K562 (cell line): Measurements from ENCODE around the gene RERE.

Experiments
- EP300 ChIP-seq: IDR thresholded peaks from 2 replicates; pipeline ENCODE4 v1.6.1; 2012; ENCODE audit warnings: low read length, improper control_type of control experiment
- LEF1 ChIP-seq: fragments of 450-650 bp; IDR thresholded peaks from 2 replicates; pipeline ENCODE4 v1.6.1; 2016; ENCODE audit warnings: mild to moderate bottlenecking
- TCF7L2 ChIP-seq: fragments of 150-350 bp; IDR thresholded peaks from 2 replicates; pipeline ENCODE4 v1.6.1; 2016; ENCODE audit warnings: low read depth, mild to moderate bottlenecking, low read length, moderate library complexity
- ZNF274 ChIP-seq: IDR thresholded peaks from 2 replicates; pipeline ENCODE4 v1.6.1; 2011; ENCODE audit warnings: low read depth, mild to moderate bottlenecking, low read length, moderate library complexity, borderline replicate concordance
- TF ChIP-seq, protein P1 (sequence below): fragments of 450-650 bp; formaldehyde crosslinking; IDR thresholded peaks from 2 replicates; pipeline ENCODE4 v1.4.0; 2022; ENCODE audit warnings: missing genetic modification characterization
- TF ChIP-seq, protein P2 (sequence below), 3 experiments: IDR thresholded peaks in 2 of 3; conservative IDR thresholded peaks in 1 of 3; 2 replicates each; pipeline ENCODE4 v1.5.1; 2011 to 2012; ENCODE audit warnings: low read length in 3 of 3, mild to moderate bottlenecking in 3 of 3, control low read depth in 2 of 3, improper control_type of control experiment in 1 of 3, inconsistent platforms in 1 of 3, low read depth in 1 of 3, mixed read lengths in 1 of 3, moderate library complexity in 1 of 3; ENCODE audit not compliant: insufficient read depth in 2 of 3
- TF ChIP-seq, protein P3 (sequence below): sonication (generic); formaldehyde crosslinking; IDR thresholded peaks from 2 replicates; pipeline ENCODE4 v1.9.0; 2022; ENCODE audit warnings: mild to moderate bottlenecking, missing genetic modification reagents

DNA sequence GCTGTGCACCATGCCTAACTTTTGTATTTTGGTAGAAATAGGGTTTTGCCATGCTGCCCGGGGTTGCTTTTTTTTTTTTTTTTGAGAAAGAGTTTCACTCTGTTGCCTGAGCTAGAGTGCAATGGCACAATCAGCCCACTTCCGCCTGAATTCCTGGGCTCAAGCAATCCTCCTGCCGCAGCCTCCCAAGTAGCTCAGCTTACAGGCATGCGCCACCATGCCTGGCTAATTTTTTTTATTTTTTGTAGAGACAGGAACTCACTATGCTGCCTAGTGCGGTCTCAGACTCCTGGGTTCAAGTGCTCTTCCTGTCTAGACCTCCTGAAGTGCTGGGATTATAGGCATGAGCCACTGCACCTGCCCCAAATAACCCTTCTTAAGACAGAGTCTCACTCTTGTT, 346.0 kb downstream of the RERE start:
- no peak for TF ChIP-seq LEF1
- TF ChIP-seq TCF7L2 = no peak
- TF ChIP-seq, protein P1, sequence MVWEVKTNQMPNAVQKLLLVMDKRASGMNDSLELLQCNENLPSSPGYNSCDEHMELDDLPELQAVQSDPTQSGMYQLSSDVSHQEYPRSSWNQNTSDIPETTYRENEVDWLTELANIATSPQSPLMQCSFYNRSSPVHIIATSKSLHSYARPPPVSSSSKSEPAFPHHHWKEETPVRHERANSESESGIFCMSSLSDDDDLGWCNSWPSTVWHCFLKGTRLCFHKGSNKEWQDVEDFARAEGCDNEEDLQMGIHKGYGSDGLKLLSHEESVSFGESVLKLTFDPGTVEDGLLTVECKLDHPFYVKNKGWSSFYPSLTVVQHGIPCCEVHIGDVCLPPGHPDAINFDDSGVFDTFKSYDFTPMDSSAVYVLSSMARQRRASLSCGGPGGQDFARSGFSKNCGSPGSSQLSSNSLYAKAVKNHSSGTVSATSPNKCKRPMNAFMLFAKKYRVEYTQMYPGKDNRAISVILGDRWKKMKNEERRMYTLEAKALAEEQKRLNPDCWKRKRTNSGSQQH = no peak
- TF ChIP-seq, protein P2, sequence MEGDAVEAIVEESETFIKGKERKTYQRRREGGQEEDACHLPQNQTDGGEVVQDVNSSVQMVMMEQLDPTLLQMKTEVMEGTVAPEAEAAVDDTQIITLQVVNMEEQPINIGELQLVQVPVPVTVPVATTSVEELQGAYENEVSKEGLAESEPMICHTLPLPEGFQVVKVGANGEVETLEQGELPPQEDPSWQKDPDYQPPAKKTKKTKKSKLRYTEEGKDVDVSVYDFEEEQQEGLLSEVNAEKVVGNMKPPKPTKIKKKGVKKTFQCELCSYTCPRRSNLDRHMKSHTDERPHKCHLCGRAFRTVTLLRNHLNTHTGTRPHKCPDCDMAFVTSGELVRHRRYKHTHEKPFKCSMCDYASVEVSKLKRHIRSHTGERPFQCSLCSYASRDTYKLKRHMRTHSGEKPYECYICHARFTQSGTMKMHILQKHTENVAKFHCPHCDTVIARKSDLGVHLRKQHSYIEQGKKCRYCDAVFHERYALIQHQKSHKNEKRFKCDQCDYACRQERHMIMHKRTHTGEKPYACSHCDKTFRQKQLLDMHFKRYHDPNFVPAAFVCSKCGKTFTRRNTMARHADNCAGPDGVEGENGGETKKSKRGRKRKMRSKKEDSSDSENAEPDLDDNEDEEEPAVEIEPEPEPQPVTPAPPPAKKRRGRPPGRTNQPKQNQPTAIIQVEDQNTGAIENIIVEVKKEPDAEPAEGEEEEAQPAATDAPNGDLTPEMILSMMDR (IDR thresholded peaks at IDR 0.05 in 2 of 3, conservative IDR thresholded peaks at IDR 0.05 in 1 of 3; ENCODE audit: insufficient read depth in 2 of 3, low read depth in 1 of 3, low read length in 3 of 3) = no peak
- TF ChIP-seq, protein P3, sequence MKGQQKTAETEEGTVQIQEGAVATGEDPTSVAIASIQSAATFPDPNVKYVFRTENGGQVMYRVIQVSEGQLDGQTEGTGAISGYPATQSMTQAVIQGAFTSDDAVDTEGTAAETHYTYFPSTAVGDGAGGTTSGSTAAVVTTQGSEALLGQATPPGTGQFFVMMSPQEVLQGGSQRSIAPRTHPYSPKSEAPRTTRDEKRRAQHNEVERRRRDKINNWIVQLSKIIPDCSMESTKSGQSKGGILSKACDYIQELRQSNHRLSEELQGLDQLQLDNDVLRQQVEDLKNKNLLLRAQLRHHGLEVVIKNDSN (CRISPR knock-in tag) = no peak
- no peak for TF ChIP-seq ZNF274
- TF ChIP-seq EP300 = no peak
